ENCODE data around the gene PANX3. TPM values are rescaled to one million over a fixed set of nuclear protein-coding genes. Genes with fewer than 3 reads are reported as not detected.

Gene PANX3
- not detected for total RNA-seq
- not detected for polyA plus RNA-seq
- long read RNA-seq, donor 1 = 0 reads
- long read RNA-seq, donor 2 = 0 reads
- long read RNA-seq, donor 3 = 0 reads

GRCh38 chr11:124611064-124611463 is at the start of gene PANX3:
Gene PANX3 (plus strand): TSS chr11:124611428. CDS start chr11:124611557, 129 bp downstream.
- H3K27ac ChIP-seq = no peak within 1 kb of the TSS
- no peak for TF ChIP-seq EP300 (IDR thresholded peaks at IDR 0.05)
- no peak for TF ChIP-seq POLR2A (IDR thresholded peaks at IDR 0.05)
- TF ChIP-seq CTCF (IDR thresholded peaks at IDR 0.05) = no peak
- intact Hi-C loops (cut with DNase I) = no loop called here
- H3K9me3 ChIP-seq = no peaks in the 10 kb centered on the region
- H3K36me3 ChIP-seq = no peaks in the 10 kb centered on the region
- WGBS, 3 donors = 56 to 74% (median 65%) methylated on average over 5 of the region's 5 CpGs
- no peaks in the 10 kb centered on the region for H3K27me3 ChIP-seq
- no peak for DNase-seq
- no peak within 1 kb of the TSS for H3K4me3 ChIP-seq
- no peaks in the 10 kb centered on the region for H3K4me1 ChIP-seq (ENCODE audit: insufficient read depth)

GRCh38 chr11:124569697-124570096 is 41.5 kb upstream of the PANX3 start, which contains the start of gene OR8A1:
Gene OR8A1 (plus strand): TSS chr11:124569997. CDS start chr11:124570120, 123 bp downstream.
- Histone ChIP-seq H3K9me3 (no peaks in the 10 kb centered on the region), H3K27me3 (no peaks in the 10 kb centered on the region), H3K4me1 (ENCODE audit: insufficient read depth) (no peaks in the 10 kb centered on the region), H3K4me3 (no peak within 1 kb of the TSS), H3K27ac (no peak within 1 kb of the TSS), H3K36me3 (no peaks in the 10 kb centered on the region)
- intact Hi-C loops (cut with DNase I) = loop anchor here in 1 of 4 donors (10.0 kb wide), 1 partner anchor 495 kb away; no protein-coding TSS in a partner anchor
- 36 to 67% (median 59%) methylated on average over 4 of the region's 4 CpGs for WGBS, 3 donors
- no peak for DNase-seq
- TF ChIP-seq EP300 (IDR thresholded peaks at IDR 0.05) (no peak), POLR2A (IDR thresholded peaks at IDR 0.05) (no peak), CTCF (IDR thresholded peaks at IDR 0.05) (no peak)

GRCh38 chr11:124570160-124570559 is 41.1 kb upstream of the PANX3 start:
- 62 to 72% (median 70%) methylated on average over 7 of the region's 7 CpGs for WGBS, 3 donors
- no peaks in the 10 kb centered on the region for H3K4me1 ChIP-seq (ENCODE audit: insufficient read depth)
- no peak overlapping the region for H3K4me3 ChIP-seq
- no peak for DNase-seq
- no peak overlapping the region for H3K27ac ChIP-seq
- intact Hi-C loops (cut with DNase I) = loop anchor here in 1 of 4 donors (10.0 kb wide), 1 partner anchor 495 kb away; no protein-coding TSS in a partner anchor
- TF ChIP-seq CTCF (IDR thresholded peaks at IDR 0.05) (no peak), POLR2A (IDR thresholded peaks at IDR 0.05) (no peak), EP300 (IDR thresholded peaks at IDR 0.05) (no peak)
- H3K9me3 ChIP-seq = no peaks in the 10 kb centered on the region
- no peaks in the 10 kb centered on the region for H3K27me3 ChIP-seq
- H3K36me3 ChIP-seq = no peaks in the 10 kb centered on the region

GRCh38 chr11:124577716-124578427 is 33.4 kb upstream of the PANX3 start:
- DNase-seq = no peak
- Histone ChIP-seq H3K4me3 (no peak overlapping the region), H3K9me3 (no peaks in the 10 kb centered on the region), H3K27ac (no peak overlapping the region), H3K27me3 (no peaks in the 10 kb centered on the region), H3K36me3 (no peaks in the 10 kb centered on the region), H3K4me1 (ENCODE audit: insufficient read depth) (no peaks in the 10 kb centered on the region)
- intact Hi-C loops (cut with DNase I) = loop anchor here in 1 of 4 donors (10.0 kb wide), 1 partner anchor 503 kb away; no protein-coding TSS in a partner anchor
- TF ChIP-seq CTCF (IDR thresholded peaks at IDR 0.05) (no peak), EP300 (IDR thresholded peaks at IDR 0.05) (no peak), POLR2A (IDR thresholded peaks at IDR 0.05) (no peak)
- WGBS, 3 donors = 39 to 49% (median 44%) methylated on average over 6 of the region's 6 CpGs

Measured in ovary (tissue), 10 donors.